Panc1 (cell line): ENCODE measurements around the gene CACNA1C.

Source experiments
- POLR2AphosphoS5 ChIP-seq: IDR thresholded peaks from 2 replicates; pipeline ENCODE4 v1.6.1; 2012; ENCODE audit warnings: mild to moderate bottlenecking, low read depth, low read length, moderate library complexity
- SIN3A ChIP-seq: IDR thresholded peaks from 2 replicates; pipeline ENCODE4 v1.6.1; 2012; ENCODE audit warnings: low read depth, mild to moderate bottlenecking, low read length, moderate library complexity, borderline replicate concordance; ENCODE audit not compliant: insufficient read depth
- TF ChIP-seq, protein P1 (sequence below): fragments of 450-650 bp; IDR thresholded peaks from 2 replicates; pipeline ENCODE4 v1.5.1; 2017; ENCODE audit warnings: mild to moderate bottlenecking

DNA sequence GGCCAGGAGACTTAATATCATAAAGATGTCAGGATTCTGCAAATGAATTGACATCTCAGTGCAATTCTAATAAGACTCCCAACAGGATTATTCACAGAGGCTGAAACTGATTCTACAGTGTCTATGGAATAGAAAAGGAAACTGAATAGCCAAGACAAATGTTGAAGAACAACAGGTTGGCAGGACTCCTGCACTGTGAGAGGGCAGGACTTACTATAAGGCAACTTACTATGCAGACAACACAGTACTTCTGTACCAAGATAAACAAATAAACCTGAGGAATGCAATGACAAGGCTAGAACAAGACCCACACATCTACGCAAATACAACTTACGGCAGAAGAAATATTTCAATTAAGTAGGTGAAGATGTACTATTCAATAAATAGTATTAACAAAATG, 609.7 kb downstream of the CACNA1C start:
- TF ChIP-seq, protein P1, sequence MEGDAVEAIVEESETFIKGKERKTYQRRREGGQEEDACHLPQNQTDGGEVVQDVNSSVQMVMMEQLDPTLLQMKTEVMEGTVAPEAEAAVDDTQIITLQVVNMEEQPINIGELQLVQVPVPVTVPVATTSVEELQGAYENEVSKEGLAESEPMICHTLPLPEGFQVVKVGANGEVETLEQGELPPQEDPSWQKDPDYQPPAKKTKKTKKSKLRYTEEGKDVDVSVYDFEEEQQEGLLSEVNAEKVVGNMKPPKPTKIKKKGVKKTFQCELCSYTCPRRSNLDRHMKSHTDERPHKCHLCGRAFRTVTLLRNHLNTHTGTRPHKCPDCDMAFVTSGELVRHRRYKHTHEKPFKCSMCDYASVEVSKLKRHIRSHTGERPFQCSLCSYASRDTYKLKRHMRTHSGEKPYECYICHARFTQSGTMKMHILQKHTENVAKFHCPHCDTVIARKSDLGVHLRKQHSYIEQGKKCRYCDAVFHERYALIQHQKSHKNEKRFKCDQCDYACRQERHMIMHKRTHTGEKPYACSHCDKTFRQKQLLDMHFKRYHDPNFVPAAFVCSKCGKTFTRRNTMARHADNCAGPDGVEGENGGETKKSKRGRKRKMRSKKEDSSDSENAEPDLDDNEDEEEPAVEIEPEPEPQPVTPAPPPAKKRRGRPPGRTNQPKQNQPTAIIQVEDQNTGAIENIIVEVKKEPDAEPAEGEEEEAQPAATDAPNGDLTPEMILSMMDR = no peak
- TF ChIP-seq POLR2AphosphoS5 (no peak), SIN3A (no peak)
